GM21786 (cell line): Measurements from ENCODE around the gene ANKRD12.

ENCODE experiments used
- ATAC-seq: cut with Tn5 transposase; IDR thresholded peaks from one replicate; pipeline ENCODE4 v1.9.1; 2021; ENCODE audit not compliant: unreplicated experiment

Gene ANKRD12

DNA sequence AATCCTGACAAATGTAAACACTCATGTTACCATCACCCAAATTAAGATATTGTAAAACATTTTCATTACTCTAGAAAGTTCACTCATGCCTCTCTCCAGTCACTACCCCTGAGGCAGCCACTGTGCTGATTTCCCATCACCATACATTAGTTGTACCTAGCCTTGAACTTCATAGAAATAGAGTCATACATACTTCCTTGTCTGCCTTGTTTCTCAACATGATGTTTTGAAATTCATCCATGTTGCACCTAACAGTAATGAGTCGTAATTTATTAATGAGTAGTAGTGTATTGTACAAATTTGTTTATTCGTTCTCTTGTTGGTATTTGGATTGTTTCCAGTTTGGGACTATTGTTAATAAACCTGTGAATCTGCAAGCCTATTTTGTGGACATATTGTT is 149.0 kb downstream of the ANKRD12 start:
- no peak for ATAC-seq

DNA sequence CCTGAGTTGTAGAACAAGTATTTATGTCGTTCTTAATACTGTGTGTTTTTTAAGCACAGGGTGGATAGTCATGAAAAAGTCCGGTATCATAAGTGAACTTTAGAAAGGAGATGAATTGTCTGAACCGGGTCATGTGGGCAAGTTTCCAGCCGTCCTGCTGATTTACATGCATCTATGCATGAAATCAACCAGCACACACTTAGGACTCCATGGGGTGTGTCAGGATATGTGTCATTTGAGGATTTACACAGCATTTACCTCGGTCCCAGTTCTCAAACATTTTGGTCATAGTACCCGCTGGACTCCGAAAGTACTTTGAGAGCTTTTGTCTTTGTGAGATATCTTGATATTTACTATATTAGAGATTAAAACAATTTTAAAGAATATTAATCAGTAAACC is 150.5 kb downstream of the ANKRD12 start:
- ATAC-seq: no peak

DNA sequence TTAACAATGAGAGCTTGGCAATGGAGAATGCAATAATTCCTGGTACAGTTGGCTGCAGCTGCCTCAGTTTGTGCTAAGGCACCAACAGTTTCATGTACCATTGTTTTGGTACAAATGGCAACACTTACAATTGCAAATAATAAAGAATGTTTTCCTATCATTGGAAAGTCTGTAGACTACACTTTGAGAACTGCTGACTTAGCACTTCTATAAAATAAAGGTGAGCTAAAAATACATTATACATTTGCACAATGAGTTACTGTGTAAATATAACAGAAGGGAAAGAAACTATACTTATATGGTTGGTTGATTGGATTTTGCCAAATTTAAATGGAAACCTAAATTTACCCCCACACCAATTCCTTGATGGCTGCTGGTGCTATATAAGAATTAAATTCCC is 153.1 kb downstream of the ANKRD12 start:
- ATAC-seq: no peak

DNA sequence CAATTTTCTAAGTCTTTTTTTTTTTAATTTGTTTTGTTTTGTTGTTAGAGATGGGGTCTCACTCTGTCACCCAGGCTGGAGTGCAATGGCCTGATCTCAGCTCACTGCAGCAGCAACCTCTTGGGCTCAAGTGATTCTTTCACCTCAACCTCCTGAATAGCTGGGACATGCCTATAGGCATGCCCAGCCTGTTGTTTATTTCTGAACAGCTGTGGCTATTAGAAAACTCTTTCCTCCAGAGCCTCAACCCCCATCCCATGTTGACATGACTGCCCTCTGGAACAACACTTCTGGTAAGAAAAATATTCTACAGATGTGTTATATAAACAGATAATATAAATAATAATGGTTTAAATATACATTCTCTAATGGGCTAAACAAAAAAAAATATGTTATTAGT is 153.6 kb downstream of the ANKRD12 start:
- ATAC-seq: no peak

DNA sequence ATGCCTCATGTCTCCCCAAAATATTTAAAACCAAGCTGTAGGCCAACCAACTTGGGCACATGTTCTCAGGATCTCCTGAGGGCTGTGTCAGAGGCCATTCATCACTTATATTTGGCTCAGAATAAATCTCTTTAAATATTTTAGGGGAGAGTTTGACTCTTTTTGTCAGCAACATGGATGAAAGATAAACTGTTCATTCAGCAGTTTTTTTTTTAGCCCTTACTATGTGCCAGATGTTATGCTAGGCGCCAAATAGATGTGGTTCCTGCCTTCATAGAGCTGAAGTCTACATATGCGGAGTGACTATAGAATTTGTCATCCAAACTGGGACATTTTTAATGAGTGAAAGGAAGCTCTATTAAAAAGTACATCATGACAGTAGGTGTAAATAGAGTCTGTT is 155.5 kb downstream of the ANKRD12 start:
- no peak for ATAC-seq

DNA sequence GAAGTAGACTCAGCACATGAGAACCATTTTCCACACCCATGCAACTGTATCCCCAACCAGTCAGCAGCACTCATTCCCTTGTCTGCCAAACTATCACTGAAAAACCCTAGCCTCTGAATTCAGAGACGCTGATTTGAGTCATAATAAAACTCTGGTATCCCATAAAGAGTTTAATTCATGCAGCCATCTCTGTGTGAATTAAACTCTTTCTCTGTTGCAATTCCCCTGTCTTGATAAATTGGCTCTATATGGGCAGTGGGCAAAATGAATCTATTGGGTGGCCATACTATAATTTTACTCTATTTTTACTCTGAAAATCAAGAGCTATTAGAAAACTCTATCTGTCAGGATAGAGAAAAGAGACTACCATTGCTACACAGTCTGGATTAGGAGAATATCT is 157.4 kb downstream of the ANKRD12 start:
- ATAC-seq: no peak

DNA sequence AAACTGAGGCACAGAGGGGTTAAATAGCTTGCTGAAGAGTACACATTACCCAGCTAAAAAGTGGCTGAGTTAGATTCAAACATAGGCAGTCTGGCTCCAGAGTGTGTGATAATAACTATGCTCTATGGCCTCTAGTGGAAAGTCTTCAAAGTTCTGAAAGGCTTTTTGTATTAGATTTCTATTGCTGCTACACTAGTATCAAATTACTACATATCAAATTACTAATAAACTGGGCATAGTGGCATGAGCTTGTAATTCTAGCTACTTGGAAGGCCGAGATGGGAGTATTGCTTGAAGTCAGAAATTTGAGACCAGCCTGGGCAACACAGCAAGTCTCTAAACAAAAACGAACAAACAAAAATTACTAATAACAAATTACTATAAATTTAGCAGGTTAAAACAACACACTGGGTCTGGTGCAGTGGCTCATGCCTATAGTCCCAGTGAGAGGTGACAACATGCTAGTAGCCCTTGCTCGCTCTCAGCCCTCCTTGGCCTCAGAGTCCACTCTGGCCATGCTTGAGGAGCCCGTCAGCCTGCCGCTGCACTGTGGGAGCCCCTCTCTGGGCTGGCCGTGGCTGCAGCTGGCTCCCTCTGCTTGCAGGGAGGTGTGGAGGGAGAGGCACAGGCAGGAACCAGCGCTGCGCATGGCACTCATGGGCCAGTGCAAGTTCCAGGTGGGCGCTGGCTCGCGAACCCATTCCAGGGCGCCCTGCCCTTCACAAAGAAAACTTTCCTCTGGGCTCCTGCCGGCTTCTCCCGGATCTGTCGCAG is 159.8 kb downstream of the ANKRD12 start:
- no peak for ATAC-seq

DNA sequence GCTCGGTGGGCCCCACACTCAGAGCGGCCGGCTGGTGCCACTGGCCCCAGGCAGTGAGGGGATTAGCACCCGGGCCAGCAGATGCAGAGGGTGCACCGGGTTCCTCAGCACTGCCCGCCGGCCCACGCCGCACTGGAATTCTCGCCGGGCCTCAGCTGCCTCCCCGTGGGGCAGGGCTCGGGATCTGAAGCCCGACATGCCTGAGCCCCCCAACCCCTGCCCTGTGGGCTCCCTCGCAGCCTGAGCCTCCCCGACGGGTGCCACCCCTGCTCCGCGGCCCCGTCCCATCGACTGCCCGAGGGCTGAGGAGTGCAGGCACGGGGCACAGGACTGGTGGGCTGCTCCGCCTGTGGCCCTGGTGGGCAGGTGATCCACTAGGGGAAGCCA is 160.4 kb downstream of the ANKRD12 start:
- ATAC-seq: no peak

DNA sequence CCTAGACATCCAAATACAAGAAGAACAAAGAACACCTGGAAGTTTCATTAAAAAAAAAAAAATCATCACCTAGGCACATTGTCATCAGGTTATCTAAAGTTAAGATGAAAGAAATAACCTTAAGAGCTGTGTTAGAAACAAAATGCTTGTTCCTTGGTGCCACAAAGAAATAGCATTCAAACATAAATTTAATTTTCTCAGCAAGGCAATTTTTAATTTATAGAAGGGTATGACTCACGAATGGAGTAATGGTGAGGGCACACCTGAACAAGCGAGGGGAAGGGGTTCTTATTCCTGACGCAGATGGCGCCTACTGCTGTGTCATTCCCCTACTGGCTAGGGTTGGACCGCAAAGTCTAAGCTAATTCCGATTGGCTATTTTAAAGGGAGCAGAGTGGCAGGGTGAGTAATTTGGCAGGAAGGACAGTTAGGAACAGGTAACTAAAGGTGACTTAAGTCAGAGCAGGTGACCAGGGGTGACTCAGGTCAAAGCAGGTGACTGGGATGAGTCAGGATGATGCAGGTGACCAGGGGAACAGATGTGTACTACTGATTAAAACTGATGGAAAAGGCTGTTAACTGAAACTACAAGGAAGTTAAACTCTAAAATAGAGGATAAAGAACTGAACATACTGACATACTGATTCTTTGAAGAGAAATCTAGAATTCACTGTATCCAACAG is 167.9 kb downstream of the ANKRD12 start:
- ATAC-seq: no peak

DNA sequence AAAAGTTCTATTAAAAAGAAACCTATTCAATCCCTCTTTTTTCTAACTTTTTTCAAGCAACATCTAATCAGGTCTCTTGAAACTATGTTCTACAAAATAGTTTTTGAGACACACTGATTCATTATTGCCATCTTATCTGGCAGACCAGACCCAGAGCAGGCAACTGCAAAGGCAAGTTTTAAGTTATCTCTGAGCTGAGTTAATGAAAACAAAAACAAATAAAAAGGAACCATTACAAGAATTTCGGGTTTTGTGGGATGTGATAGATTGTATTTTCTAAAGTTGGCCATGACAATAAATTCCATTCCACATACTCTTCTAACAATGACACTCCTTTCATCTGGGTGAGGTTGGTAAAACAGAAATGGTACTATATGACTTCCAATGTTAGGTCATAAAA is 182.8 kb downstream of the ANKRD12 start:
- no peak for ATAC-seq

DNA sequence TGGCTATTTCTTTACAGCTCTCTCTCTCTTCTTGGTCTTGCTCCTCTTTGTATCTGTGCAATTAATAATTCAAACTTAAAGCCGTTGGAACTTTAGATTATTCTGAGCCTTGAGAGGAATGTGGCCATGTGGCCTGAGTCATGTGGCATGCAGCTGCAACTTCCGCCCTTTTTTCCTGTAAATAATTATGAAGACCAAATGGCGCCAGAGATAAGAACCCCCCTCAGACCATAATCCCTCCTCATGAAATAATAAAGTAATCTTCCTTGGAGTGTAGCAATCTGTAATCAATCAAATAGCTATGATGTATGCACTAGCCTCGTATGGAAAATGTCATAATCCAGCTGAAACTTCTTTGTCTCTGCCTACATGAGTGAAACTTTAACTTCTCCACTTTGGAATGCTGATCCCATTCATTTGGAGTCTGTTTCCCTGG is 184.5 kb downstream of the ANKRD12 start:
- ATAC-seq: no peak

DNA sequence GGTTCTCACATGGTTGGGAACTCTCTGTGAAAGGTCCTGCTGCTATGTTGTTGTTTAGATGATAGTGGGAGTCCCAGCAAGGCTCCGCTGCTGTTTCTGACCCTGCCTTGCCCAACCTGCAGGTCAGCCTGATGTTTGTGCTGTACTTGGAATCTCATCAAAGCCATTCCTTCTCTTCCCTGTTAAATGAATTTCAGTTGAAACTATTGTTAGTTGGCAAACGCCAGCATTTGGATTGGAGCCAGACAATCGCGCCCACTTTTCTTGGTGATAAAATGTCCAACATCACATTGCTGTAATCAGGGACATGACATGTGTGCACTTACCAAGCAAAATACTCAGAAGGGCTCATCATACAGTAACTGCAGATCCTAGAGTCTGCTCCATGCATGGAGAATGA is 185.2 kb downstream of the ANKRD12 start:
- ATAC-seq: no peak

DNA sequence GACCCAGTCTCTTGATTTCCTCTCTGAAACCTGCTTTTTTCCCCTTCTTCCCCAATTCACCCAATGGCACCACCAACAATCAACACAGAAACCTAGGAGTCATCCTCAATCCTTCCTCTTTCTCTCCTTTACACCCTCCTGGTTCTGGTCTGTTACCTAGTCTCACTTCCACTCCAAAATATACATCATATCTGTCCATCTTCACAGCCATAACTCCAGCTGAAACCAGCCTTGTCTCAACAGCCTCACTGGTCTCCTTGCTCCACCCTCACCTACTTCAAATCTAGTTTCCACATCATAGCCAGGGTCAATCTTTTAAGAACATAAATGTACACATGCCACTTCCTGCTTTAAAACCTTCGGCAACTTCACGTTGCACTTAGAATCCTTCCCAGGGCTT is 186.2 kb downstream of the ANKRD12 start:
- no peak for ATAC-seq

DNA sequence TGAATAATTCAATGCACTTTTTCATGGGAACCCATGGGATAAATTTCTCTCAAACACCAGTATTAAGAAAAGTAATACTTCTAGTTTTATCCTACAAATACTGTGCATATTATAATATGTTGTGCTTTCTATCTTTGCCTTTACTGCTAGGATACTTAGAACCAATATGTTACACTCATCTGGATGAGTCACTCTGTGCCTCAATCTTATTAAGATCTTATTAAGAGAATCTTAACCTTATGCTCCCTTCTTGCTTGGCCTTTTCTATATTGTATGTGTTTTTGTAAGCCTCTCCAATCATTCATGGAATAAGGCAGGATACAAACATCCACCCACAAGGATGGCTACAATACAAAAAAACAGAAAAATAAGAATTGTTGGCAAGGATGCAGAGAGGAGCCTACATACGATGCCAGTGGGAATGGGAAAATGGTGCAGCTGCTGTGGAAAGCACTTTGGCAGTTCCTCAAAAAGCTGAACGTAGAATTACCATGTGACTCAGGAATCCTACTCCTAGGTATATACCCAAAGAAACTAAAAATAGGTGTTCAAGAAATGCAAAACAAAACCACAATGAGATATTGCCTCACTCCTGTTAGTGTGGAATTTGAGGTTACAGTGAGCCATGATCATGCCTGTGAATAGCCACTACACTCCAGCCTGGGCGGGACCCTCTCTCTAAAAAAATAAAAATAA is 187.3 kb downstream of the ANKRD12 start:
- ATAC-seq: no peak

DNA sequence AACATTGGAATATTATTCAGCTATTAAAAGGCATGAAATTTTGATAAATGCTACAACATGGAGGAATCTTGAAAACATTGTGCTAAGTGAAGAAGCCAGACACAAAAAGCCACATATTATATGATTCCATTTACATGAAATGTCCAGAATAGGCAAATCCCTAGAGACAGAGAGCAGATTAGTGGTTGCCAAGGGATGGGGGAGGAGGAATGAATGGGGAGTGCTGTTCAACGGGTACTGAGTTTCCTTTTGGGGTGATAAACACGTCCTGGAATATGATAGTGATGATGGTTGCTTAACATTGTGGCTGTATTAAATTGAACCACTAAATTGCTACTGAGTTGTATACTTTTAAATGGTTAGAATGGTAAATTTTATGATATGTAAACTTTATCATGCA is 189.1 kb downstream of the ANKRD12 start:
- no peak for ATAC-seq

DNA sequence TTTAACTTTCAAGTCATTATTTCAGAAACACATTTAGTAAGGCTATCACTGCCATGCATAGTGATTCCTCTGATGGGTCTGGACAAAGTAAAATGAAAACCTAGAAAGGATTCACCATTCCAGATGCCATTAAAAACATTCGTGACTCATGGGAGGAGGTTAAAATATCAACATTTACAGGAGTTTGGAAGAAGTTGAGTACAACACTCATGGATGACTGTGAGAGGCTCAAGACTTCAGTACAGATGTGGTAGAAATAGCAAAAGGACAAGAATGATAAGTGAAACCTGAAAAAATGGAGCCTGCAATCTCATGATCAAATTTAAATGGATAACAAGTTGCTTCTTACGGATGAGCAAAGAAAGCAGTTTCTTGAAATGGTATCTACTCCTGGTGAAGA is 192.2 kb downstream of the ANKRD12 start:
- no peak for ATAC-seq

DNA sequence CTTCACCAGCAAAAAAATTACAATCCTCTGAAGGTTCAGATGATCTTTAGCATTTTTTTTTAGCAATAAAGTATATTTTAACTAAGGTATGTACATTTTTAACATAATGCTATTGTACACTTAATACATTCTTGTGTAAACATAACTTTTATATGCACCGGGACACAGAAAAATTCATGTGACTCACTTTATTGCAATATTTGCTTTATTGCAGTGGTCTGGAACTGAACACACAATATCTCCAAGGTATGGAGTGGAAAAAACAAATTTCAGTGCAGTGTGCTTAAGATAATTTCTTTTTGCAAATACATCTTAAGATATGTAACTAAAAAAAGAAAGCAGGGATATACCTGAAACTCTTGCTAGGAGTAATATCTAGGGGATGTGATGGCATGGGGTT is 192.9 kb downstream of the ANKRD12 start:
- ATAC-seq: no peak

DNA sequence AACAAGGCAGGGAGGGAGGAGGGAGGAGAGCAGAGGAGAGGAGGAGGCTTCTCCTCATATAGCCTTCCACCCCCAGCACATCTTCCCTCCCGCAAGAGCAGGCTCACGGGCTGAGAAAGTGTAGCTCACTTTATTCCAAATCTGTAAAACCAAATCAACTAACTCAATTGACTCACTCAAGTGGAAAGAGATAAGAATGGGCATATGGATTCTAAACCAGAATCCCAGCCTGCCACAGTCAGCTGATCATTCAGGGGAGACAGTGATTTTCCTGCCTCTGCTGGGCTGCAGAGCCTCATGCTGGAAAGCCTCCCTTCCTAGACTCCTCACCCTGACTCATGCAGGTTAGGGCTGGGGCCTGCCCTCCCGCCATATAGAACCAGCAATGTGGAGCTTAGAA is 193.8 kb downstream of the ANKRD12 start:
- ATAC-seq: no peak

DNA sequence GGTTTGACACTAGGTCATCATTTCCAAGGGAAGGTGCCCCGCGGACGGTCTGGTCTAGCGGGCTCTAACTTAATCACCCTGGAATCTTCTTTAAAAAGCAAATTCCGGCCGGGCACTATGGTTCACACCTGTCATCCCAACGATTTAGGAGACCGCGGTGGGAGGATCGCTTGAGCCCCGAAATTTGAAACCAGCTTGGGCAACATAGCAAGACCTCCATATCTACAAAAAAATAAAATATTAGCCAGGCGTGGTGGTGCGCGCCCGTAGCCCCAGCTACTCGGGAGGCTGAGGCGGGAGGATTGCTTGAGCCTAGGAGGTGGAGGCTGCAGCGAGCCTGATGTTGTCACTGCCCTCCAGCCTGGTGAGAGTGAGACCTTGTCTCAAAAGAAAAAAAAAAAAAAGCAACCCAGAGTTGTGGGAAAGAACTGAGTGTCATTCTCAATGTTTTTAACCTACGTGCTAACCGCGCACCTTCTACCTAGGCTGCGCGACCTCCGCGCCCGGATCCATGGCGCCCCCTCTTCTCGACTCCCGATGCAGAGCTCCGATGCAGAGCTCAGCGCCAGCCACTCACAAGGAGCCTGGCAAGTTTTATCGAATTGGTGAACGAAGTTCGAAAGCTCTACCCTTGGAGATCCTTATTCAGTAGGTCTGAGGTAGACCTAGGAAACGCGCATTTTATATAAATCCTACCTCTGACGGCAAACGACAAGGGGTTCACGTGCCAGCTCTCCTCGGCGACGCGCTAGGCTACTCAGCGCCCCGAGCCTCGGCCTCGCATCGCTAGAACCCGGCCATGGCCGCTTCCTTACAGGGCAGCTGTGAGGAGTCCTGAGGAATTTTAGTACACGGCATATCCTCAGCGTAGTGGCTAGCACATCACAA is 197.1 kb downstream of the ANKRD12 start:
- peak; percentile 33 for ATAC-seq

DNA sequence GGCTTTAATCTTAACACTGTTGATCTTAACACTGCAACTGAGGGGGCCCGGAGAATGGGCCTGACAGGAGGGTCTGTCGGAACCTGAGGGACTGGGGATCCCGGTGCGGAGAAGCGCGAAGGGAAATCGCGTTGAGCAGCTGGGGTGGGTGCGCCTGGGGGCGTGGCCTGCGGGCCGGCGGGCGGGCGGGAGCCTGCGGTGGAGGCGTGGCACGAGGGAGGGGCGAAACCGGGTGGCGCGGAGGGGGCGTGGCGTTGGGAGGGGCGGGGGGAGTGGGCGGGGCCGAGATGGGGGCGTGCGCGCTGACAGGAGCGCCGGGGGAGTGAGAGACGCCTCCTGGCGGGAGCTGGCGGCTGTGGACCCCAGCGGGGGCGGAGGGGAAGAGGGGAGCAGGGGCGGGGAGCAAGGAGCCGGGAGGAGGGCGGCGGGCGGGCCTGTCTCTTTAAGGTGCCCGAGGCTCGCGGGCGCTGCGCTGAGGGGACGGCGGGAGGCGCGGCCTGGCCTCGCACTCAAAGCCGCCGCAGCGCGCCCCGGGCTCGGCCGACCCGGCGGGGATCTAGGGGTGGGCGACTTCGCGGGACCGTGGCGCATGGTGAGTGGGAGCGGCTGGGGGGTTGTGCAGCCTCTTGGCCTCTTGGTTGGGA is 197.9 kb downstream of the ANKRD12 start, which contains the start of gene TWSG1:
TWSG1 (plus strand) TSS at position 445 of the 644 bp plus-strand sequence. CDS start 2,457 bp downstream, outside the sequence.
- ATAC-seq: peak; percentile 73
